ENCODE data around the gene KDM6A.
"Not testable (repeated sequence)": the region's sequence is repeated elsewhere in the genome, so short reads cannot be mapped to it uniquely, and the experiment has no call there.

KDM6A gene

DNA sequence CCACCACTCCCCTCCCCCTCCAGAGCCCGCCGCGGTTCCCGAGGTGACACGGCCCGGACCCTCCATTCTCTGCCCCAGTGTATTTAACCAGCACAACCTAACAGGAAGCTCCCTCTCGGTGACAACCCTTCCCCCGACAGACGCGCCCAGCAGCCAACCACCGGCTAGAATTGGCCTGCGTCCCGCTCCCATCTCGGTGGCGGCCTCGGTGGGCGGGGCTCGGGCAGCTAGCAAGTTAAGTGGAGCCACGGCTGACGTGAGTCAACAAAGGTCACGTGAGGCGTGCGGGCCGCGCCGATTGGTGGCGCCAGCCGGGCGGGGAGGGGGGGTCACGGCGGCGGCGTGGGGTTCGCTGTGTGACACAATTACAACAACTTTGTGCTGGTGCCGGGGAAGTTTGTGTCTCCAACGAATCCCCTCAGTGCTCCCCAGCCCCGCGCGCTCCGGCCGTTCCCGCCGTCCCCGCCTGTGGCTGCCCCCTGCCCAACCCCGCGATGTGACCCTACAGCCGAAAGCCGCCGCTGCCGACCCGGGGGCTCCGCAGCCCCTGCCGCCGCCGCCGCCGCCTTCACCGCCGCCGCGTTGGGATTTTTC is at the start of gene KDM6A:
Gene KDM6A, plus strand, starts transcription at position 368 of the 594 bp plus-strand sequence. CDS start 364 bp downstream, outside the sequence.
- DNase-seq (ENCODE audit: low read depth) = peak; percentile 94

DNA sequence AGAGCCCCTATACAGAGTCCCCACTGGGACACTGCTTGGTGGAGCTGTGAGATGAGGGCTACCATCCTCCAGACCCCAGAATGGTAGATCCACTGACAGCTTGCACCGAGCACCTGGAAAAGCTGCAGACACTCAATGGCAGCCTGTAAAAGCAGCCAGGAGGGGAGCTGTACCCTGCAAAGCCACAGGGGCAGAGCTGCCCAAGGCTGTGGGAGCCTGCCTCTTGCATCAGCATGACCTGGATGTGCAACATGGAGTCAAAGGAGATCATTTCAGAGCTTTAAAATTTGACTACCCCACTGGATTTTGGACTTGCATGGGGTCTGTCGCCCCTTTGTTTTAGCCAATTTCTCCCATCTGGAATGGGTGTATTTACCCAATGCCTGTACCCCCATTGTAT is 49.8 kb upstream of the KDM6A start:
- not testable (repeated sequence) for DNase-seq (ENCODE audit: low read depth)

DNA sequence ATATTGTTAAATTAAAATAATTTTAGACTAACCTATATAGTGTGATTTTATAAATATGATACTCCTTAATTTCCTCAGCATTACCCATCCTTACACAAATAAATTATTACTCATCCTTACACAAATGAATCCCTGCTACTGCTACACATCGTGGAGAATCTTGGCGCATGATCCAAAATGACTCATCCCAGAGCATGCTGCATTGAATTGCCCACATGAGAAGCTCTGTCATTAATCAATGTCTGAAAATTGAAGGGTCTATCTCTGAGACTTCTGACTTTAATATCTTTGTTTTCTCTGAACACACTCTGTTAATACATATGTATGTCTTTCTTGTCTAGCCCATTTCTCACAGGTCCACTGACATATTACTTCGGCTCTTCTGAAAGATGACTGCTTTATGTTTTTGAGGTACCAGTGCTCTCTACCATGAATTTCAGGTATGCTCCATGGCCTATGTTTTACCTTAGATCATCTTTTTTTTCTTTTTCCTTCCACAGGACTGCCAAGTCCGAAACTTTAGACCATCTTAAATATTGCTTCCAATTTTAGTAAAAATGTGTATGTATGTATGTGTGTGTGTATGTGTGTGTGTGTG is 44.9 kb upstream of the KDM6A start:
- DNase-seq (ENCODE audit: low read depth) = peak; percentile 70

DNA sequence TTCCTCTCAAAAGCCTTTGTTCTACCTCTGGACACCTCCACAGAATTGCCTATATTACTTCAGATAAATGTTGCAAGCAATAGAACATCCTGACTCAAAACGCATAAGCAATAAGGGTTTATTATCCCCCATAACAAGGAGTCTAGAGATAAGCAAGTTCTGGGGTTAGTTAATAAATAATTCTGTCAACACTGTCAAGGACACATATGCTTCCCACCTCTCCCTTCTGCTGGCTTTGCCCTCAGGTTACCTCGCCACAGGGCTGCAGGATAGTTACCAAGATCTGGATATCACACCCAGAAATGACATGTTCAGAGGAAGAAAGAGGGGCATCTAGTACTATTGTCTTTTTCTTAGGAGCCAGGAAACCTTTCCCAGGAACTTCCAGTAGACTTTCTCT is 43.2 kb upstream of the KDM6A start:
- no peak for DNase-seq (ENCODE audit: low read depth)

DNA sequence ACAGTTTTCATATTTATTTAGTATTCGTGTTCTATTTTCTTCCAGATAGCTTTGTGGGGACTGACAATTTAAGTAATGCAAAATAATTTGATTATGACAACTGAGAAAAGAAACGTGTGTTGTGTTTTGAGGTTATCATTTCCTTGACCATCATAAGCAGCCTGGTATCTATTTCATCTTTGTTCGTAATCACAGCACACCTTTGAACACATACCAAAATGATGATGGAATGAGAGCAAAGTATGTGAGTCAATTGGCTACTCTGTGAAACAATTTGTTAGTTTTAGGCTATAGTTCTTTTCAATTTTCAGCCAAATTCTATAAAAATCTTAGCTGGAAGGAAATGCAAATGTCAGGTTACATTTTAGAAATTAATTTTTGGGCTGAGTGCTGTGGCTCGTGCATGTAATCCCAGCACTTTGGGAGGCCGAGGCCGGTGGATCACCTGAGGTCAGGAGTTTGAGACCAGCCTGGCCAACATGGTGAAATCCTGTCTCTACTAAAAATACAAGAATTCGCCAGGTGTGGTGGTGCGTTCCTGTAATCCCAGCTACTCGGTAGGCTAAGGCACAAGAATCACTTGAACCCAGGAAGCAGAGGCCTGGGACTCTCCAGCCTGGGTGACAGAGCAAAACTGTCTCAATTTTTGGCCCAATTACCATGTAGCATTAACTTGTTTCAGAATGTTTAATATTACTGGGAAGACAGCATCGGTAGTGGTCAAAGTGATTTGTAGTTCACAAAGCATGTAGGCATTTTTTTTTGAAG is 30.3 kb upstream of the KDM6A start:
- no peak for DNase-seq (ENCODE audit: low read depth)

DNA sequence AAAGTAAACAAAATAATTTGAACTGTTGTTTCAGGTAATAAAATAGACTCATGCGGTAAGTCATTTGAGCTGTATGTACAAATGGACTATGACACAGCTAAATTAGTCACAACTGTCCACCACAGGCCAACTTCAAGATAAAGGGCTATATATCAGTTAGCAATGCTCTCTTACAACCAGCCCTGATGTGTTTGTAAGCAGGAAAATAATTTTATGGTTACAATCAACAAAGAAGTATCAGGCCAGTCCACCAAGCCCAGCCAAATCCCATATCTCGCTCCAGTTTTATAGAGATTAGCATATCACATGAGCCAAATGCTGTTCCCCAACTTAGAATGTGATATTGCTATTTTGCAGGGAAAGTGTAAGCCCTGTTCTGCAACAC is 29.7 kb upstream of the KDM6A start:
- DNase-seq (ENCODE audit: low read depth) = no peak

DNA sequence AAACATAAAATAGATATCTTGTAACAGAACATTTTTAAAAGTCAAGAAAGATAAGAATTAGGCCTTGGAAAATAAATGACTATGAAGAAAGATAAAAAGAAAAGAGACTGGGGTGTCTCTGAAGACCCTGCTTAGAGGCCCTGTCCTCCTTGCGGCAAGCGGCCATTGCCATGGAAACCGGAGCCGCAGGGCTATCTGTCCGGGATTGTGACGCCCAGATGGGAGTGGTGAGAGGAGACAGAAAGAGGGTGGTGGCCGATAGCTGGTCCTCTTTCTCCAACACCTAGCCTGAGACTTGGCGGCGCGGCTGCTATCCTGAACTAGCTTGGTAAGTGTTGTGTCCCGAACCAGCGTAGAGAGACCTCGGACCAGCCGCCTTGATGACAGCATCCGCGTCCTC is 29.2 kb upstream of the KDM6A start, which contains the start of gene DUSP21:
Gene DUSP21, plus strand, starts transcription at position 269 of the 400 bp plus-strand sequence. Its CDS starts 112 bp downstream, at position 381.
- DNase-seq (ENCODE audit: low read depth) = no peak

DNA sequence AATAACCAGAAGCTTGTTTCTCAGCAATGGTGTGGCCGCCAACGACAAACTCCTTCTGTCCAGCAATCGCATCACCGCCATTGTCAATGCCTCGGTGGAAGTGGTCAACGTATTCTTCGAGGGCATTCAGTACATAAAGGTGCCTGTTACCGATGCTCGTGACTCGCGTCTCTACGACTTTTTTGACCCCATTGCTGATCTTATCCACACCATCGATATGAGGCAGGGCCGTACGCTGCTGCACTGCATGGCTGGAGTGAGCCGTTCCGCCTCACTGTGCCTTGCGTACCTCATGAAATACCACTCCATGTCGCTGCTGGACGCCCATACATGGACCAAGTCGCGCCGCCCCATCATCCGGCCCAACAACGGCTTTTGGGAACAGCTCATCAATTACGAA is 28.8 kb upstream of the KDM6A start:
- DNase-seq (ENCODE audit: low read depth) = no peak

DNA sequence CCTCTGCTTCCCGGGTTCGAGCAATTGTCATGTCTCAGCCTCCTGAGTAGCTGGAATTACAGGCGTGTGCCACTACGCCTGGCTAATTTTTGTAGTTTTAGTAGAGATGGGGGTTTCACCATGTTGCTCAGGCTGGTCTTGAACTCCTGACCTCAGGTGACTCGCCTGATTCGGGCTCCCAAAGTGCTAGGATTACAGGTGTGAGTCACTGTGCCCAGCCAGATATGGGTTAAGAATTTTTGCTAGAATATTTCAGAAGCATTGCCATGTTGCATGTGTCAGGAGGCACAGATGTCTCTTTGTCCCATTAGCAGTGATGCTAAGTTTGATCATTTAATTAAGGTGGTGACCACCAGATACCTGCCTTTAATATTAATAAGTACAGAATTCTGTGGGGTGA is 22.1 kb upstream of the KDM6A start:
- DNase-seq (ENCODE audit: low read depth) = not testable (repeated sequence)

DNA sequence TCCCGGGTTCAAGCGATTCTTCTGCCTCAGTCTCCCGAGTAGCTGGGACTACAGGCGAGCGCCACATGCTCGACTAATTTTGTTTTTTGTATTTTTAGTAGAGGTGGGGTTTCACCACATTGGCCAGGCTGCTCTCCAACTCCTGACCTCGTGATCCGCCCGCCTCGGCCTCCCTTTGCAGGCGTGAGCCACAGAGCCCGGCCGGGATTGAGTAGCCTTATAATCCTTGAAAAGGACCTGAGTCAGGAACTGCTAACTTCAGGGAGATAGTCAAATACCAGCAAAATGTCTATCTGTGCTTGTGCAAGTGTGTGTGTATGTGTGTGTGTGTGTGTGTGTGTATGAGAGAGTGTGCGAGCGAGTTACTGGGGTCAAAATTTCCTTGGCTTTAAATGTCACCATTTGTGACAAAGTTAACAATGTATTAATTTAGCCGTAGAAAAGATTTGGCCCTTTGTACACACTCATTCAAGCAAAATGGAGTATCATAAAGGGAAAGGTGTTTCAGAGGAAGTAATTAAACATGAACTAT is 1.8 kb upstream of the KDM6A start:
- no peak for DNase-seq (ENCODE audit: low read depth)

DNA sequence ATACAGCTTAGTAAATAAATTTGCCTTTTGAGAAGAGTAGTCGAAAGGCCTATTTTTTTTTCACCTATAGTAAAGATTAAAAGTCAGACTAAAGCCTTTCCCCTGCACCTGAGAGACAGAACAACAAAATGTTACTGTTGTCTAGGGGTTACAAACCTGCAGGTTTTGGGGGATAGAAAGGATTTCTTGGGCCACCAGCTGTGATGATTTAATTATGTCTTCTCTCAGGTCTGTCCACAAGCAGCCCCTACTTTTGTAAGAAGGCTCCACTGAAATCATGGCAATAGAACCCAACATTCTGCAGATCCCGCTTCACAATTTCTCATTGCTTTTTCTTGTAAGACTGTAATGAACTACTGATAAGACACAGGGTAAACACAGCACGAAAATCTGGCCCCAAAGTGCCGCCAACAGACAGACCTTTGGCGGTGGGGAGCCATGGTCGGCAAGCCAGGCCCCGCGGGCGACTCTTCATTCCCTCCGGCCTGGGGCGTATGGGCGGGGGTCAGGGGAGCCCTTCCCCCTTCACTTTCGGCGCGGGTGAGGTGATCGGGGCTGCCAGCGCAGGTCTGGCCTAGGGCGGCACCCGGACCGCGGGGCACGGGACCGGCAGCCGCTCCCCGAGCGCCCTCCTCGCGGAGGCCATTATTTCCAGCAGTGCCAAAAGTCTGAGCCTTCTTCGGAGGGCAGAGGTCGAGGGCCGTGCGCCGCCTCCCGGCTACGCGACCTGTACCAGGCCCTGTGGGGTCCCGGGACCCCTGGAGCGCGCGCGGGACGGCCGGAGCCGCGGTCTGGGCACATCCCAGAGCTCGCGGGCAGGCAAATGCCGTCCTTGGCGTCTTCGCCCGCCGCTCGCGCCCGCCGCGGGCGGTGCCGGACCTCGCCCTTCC is 812 bp upstream of the KDM6A start:
- DNase-seq (ENCODE audit: low read depth) = no peak

DNA sequence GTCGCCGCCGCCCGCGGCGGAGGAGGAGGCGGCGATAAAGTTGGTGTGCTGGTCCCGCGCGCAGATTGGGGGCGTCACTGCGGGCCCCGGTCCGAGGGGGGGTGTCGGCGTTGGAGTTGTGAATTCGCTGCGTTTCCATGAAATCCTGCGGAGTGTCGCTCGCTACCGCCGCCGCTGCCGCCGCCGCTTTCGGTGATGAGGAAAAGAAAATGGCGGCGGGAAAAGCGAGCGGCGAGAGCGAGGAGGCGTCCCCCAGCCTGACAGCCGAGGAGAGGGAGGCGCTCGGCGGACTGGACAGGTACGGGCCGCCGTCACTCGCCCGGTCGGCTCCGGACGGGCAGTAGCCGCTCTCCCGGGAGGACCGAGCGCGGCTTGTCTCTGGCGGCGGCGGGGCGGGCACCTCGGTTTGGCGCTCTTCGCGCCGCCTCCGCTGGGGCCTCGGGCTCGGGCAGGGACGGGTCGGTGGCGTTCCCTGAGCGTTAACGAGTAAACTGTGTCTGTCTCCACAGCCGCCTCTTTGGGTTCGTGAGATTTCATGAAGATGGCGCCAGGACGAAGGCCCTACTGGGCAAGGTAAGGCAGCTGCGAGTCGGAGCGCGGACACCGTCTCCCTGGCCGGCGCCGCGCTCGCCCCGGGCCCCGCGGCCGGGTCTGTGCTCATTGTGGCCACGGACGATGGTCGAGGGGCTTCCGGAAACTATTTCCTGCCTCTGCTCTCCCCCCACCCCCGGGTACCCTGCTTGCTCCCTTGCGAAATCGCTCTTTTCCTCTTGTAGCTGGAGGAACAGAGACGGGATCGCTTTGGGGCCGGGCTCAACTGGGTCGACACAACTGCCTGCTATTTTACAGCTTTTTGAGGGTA is 658 bp downstream of the KDM6A start:
- peak; percentile 26 for DNase-seq (ENCODE audit: low read depth)

DNA sequence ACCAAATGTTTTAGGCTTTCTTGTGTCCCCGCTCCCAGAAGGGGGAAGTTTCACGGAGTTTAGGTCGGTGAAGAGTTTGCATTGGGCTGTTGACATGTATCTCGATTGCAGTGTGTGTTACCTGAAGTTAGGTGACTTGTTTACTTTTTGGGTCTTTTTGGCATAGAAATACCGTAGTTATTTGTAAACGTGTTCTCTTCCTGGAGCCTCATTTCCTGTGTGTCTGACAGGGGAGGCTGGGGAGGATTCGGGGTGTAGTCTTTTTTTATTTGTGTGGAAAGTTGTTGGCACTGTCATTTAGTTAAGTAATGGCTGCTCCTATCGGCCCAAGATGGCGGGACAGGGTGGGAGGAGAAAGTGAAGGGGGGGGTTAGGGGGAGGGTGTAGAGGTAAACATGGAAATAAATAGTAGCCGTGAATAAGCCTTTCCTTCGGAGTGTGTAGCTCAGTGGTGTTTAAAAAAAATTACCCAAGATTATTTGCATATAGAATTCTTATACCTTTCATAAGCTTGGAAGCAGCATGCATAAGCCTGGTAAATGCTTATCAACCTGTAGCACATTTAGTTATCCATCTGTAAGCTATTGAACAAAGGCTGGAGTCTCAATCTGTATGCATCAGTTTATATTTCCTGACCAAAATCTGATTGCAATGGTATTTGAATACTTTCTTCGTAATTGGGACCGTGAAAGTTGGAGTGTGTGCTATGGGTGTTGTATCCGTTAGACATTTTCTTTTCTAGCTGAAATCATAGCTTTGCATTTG is 1.6 kb downstream of the KDM6A start:
- peak; percentile 16 for DNase-seq (ENCODE audit: low read depth)

DNA sequence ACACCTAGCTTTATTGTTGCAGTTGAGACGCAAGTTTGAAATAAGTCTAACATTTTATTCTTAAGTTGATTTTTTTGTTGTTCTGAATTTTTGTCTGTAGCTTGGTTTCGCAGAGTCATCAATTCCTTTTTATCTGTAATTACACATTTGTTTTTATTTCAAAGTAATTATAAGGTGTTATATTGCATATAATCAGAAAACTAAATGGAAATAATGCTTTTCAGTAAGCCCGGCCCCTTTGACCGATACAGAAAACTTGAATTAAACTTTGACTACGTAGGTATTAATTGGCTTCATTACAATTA is 2.1 kb downstream of the KDM6A start:
- no peak for DNase-seq (ENCODE audit: low read depth)

DNA sequence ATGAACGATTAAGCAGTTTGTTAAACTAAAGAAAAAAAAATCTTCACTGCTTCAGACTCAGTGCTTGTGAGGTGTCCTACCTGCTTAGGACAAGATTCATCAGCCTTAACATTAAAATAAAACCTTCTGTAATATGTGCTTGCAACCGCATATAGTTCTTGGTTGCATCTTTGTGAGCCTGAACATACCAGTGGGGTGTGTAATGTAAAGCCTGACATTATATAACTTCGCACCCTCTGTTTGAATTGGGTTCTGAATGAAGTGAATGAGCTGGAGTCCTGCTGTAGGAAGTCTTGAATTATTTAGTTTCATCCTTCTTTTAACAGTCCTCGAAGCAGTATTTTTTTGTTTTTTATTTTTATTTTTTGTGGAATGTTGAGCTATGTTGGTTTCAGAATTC is 3.1 kb downstream of the KDM6A start:
- no peak for DNase-seq (ENCODE audit: low read depth)

DNA sequence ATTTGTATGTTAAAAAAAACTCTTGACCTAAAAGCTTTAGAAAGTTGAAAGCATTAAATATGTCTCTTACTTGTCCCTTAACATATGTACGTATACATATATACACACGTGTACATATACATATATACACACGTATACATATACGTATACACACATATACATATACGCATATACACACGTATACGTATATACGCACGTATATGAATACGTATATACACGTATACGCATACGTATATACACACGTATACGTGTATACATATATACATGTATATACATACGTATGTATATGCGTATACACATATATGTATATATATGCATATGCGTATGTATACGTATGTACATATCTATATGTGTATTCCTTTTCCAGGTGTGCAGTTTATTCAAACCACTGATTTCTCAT is 3.8 kb downstream of the KDM6A start:
- DNase-seq (ENCODE audit: low read depth) = no peak

DNA sequence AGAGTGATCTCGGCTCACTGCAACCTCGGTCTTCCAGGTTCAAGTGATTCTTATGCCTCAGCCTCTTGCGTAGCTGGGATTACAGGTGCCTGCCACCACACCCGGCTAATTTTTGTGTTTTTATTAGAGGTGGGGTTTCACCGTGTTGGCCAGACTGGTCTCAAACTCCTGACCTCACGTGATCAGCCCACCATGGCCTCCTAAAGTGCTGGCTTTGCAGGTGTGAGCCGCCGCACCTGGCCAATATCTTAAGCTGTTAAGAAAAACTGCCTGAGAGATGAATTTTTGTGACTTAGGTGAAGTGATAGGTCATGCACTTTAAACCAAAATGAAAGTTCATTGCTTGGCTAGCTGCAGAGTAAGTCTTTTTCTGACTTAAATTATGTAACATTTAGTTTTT is 5.8 kb downstream of the KDM6A start:
- DNase-seq (ENCODE audit: low read depth) = no peak

DNA sequence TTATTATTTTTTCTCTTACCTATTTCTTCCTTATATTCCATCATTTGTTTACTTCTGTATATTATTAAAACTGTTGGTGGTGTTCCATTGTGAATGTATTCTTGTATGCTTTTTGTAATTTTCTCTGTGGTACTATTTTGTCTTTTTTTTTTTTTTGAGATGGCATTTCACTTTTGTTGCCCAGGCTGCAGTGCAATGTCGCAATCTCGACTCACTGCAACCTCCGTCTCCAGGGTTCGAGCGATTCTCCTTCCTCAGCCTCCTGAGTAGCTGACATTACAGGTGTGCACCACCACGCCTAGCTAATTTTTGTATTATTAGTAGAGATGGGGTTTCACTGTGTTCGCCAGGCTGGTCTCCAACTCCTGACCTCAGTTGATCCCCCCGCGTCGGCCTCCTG is 8.6 kb downstream of the KDM6A start:
- no peak for DNase-seq (ENCODE audit: low read depth)

DNA sequence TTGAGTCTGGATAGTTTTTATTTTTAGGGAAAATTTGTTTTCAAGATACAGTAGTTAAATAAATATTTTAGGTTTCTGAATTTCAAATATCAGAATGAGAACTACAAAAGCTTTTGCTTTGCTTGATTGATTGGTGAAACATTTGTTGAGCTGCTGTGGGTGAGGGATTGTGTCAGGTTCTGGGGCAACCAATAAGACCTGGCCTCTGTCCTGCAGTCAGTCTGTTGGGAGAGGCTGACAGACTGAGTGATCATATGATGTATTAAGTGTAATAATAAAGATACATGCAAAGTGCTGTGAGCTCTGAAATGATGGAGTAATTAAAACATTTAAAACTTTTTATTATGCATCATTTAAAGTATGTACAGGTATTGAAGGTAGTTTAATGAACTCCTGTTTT is 9.6 kb downstream of the KDM6A start:
- DNase-seq (ENCODE audit: low read depth) = no peak

DNA sequence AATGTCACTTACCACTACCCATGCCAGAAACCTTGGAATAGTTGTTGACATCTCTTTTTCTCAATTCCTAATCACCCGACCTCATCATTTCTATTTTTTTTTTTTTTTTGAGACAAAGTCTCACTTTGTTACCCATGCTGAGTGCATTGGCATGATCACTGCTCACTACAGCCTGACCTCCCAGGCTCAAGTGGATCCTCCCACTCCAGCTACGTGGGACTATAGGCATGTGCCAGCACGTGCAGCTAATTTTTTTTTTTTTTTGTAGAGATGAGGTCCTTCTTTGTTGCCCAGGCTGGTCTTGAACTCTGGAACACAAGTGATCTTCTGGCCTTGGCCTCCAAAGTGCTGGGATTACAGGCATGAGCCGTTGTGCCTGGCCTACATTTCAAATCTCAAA is 12.0 kb downstream of the KDM6A start:
- DNase-seq (ENCODE audit: low read depth) = no peak

DNA sequence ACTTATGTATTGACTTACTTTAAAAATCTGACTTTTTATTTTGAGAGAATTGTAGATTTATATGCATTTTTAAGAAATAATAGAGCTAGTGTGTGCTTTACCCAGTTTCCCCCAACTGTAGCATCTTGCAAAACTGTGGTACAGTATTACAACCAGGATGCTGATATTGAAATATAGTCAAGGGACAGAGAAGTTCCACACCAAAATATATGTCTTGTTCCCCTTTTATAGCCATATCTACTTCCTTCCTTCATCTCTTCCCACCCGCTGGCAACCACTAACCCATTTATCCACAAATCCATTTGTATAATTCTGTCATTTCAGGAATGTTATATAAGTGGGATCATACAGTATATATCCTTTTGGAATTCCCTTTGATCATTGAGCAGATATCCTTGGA is 16.8 kb downstream of the KDM6A start:
- DNase-seq (ENCODE audit: low read depth) = no peak

All from GM04504 (cell line).